LNCaP clone FGC (cell line): ENCODE measurements around the gene NR2F1.

ENCODE experiments used
- DNase-seq: peaks from one replicate; pipeline ENCODE4 v3.0.0-alpha.2; 2011; ENCODE audit warnings: low read depth
- H3K4me3 ChIP-seq: 2 replicates; pipeline ENCODE4 v1.5.1; 2011; ENCODE audit warnings: mild to moderate bottlenecking, low read depth, low read length, control low read depth
- TF ChIP-seq, protein P1 (sequence below): IDR thresholded peaks from 2 replicates; pipeline ENCODE4 v1.5.1; 2012; ENCODE audit warnings: mild to moderate bottlenecking; ENCODE audit not compliant: control insufficient read depth, insufficient read depth; ENCODE audit errors: extremely low read depth

Gene NR2F1

DNA sequence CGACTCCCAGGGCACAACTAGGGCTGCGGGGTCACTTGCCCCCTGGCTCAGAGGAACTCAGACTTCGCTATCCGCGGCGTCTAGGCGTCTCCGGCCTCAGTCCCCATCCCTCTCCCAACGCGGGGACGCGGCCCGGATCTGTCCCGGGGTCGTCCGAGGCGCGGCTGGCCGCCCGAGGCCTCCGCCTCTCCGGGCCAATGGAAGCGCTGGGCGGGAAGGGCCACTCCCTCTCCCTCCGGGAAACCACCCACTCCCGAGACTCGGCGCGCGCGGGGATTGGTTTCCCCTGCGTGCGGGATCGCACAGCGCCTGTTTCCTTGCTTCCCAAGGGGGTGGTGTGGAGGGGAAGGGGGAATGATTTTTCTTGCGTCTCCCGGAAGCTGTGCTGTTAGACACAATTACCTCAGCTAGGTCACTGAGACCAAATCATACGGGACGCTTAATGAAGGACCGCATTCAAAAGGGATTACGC is 38.3 kb downstream of the NR2F1 start:
- TF ChIP-seq, protein P1, sequence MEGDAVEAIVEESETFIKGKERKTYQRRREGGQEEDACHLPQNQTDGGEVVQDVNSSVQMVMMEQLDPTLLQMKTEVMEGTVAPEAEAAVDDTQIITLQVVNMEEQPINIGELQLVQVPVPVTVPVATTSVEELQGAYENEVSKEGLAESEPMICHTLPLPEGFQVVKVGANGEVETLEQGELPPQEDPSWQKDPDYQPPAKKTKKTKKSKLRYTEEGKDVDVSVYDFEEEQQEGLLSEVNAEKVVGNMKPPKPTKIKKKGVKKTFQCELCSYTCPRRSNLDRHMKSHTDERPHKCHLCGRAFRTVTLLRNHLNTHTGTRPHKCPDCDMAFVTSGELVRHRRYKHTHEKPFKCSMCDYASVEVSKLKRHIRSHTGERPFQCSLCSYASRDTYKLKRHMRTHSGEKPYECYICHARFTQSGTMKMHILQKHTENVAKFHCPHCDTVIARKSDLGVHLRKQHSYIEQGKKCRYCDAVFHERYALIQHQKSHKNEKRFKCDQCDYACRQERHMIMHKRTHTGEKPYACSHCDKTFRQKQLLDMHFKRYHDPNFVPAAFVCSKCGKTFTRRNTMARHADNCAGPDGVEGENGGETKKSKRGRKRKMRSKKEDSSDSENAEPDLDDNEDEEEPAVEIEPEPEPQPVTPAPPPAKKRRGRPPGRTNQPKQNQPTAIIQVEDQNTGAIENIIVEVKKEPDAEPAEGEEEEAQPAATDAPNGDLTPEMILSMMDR, result no peak
- no peak for DNase-seq
- H3K4me3 ChIP-seq, result no peak overlapping the region; the same call in 1 of the 2 replicates

GRCh38 chr5:93622240-93622885 is 39.3 kb downstream of the NR2F1 start:
- H3K4me3 ChIP-seq, result no peak overlapping the region
- DNase-seq, result no peak
- TF ChIP-seq, protein P1, result no peak

GRCh38 chr5:93623153-93623552 is 40.1 kb downstream of the NR2F1 start:
- DNase-seq, result no peak
- no peak overlapping the region for H3K4me3 ChIP-seq
- TF ChIP-seq, protein P1, result no peak

- no peak for DNase-seq
- H3K4me3 ChIP-seq, result no peak overlapping the region
- TF ChIP-seq, protein P1, result no peak
Observed at GRCh38 chr5:93626801-93627200, 43.8 kb downstream of the NR2F1 start.

DNA sequence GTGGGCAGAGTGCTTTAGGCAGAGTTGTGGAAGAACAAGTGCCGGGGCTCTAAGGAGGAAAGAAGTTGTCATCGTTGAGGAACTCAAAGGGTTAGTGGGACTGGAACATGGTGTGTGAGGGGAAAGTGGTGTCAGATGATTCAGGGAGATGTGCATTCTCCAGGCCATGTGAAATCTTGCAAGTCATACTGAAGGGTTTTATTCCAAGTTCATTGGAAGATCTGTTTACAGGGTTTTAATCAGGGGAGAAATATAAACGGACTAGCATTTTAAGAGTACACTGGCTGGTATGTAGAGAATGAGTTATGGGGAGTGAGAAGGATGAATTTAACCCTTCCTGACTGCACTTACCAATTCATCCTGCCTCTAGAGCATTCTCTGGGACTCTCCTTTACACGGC is 49.3 kb downstream of the NR2F1 start:
- TF ChIP-seq, protein P1, result no peak
- DNase-seq, result no peak
- no peak overlapping the region for H3K4me3 ChIP-seq

DNA sequence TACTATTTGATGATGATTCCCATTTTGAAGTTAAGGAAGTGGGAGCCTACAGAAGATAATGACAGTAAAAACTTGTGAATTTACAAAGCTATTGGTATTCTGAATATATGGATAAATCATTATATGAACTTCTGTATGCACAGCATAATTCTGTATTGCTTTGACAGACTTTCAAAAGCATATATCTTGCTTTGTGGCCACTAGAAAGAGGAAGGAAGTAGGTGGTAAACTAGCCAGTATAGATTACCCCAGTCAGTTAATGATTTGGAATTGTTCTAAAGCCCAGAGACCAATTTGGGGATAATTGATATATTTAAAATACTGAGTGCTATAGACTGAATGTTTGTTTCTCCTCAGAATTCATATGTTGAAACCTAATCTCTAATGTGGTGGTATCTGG is 53.0 kb downstream of the NR2F1 start:
- no peak for DNase-seq
- TF ChIP-seq, protein P1, result no peak
- H3K4me3 ChIP-seq, result no peak overlapping the region

GRCh38 chr5:93636837-93637236 is 53.8 kb downstream of the NR2F1 start:
- no peak for DNase-seq
- no peak overlapping the region for H3K4me3 ChIP-seq
- TF ChIP-seq, protein P1, result no peak
